ENCODE measurements around the gene MAD1L1.

GRCh38 chr7:1918063-1918645 is 314.6 kb downstream of the MAD1L1 start:
- TF ChIP-seq CTCF (IDR thresholded peaks at IDR 0.05), result no peak
- TF ChIP-seq POLR2A (IDR thresholded peaks at IDR 0.05), result no peak
